HEK293 (cell line): Measurements from ENCODE around the gene NEMP1.

ENCODE experiments used
- CTCF ChIA-PET: fragments of 350-600 bp; formaldehyde crosslinking; extraction: SDS; loops from one replicate; lab custom pipeline; 2021; ENCODE audit warnings: antibody characterized with exemption; lab: Yijun Ruan, JAX
- POLR2A ChIA-PET: fragments of 300-600 bp; formaldehyde crosslinking; extraction: SDS; loops from one replicate; lab custom pipeline; 2020; ENCODE audit warnings: antibody characterized with exemption, inconsistent platforms; lab: Yijun Ruan, JAX
- H3K27ac ChIP-seq: fragments of 200-500 bp; sonication (Bioruptor generic); 2 replicates; pipeline ENCODE4 v1.5.1; 2014; ENCODE audit warnings: low read depth, low read length, control low read depth, inconsistent platforms; ENCODE audit errors: extremely low read depth
- H3K36me3 ChIP-seq, 2 experiments: fragments of 200-500 bp in 1 of 2; sonication (Bioruptor generic) in 1 of 2; 1 replicate in 1 of 2; 2 replicates in 1 of 2; pipeline ENCODE4 v1.5.1; 2014 to 2017; ENCODE audit warnings: inconsistent platforms in 2 of 2, low read length in 2 of 2; ENCODE audit not compliant: control insufficient read depth in 2 of 2, insufficient read depth in 1 of 2
- H3K4me1 ChIP-seq: fragments of 200-500 bp; sonication (Bioruptor generic); 2 replicates; pipeline ENCODE4 v1.5.1; 2014; ENCODE audit warnings: mild to moderate bottlenecking, low read length, inconsistent platforms; ENCODE audit not compliant: control insufficient read depth, insufficient read depth
- H3K4me3 ChIP-seq: 2 replicates; pipeline ENCODE4 v1.5.1; 2011; ENCODE audit warnings: low read depth, mild to moderate bottlenecking, control low read depth, low read length, moderate library complexity
- H3K9me3 ChIP-seq: fragments of 200-500 bp; sonication (Bioruptor generic); 2 replicates; pipeline ENCODE4 v1.5.1; 2014; ENCODE audit warnings: low read depth, low read length, inconsistent platforms; ENCODE audit not compliant: control insufficient read depth, insufficient read depth
- GLI4 ChIP-seq: fragments of 450-650 bp; formaldehyde crosslinking; IDR thresholded peaks from 2 replicates; pipeline ENCODE4 v1.5.1; 2016; ENCODE audit warnings: missing biosample characterization, missing genetic modification characterization
- GLIS1 ChIP-seq: fragments of 450-650 bp; formaldehyde crosslinking; IDR thresholded peaks from 2 replicates; pipeline ENCODE4 v1.5.1; 2016; ENCODE audit warnings: missing biosample characterization, missing genetic modification characterization
- GLIS2 ChIP-seq: fragments of 450-650 bp; formaldehyde crosslinking; IDR thresholded peaks from 2 replicates; pipeline ENCODE4 v1.5.1; 2016; ENCODE audit warnings: missing biosample characterization, missing genetic modification characterization
- HOXC10 ChIP-seq: sonication (generic); formaldehyde crosslinking; IDR thresholded peaks from 2 replicates; pipeline ENCODE4 v1.8.1; 2023; ENCODE audit warnings: mild to moderate bottlenecking, missing genetic modification reagents
- KLF8 ChIP-seq: fragments of 450-650 bp; formaldehyde crosslinking; IDR thresholded peaks from 2 replicates; pipeline ENCODE4 v1.5.1; 2016; ENCODE audit warnings: missing biosample characterization, missing genetic modification characterization
- SP3 ChIP-seq: fragments of 450-650 bp; formaldehyde crosslinking; IDR thresholded peaks from 2 replicates; pipeline ENCODE4 v1.5.1; 2016; ENCODE audit warnings: missing biosample characterization, missing genetic modification characterization
- YY2 ChIP-seq: fragments of 450-650 bp; formaldehyde crosslinking; IDR thresholded peaks from 2 replicates; pipeline ENCODE4 v1.5.1; 2016; ENCODE audit warnings: missing biosample characterization, missing genetic modification characterization
- ZBTB20 ChIP-seq: fragments of 450-650 bp; formaldehyde crosslinking; IDR thresholded peaks from 2 replicates; pipeline ENCODE4 v1.5.1; 2016; ENCODE audit warnings: missing biosample characterization, missing genetic modification characterization
- ZEB2 ChIP-seq: fragments of 450-650 bp; formaldehyde crosslinking; IDR thresholded peaks from 2 replicates; pipeline ENCODE4 v1.5.1; 2016; ENCODE audit warnings: missing biosample characterization, missing genetic modification characterization
- ZNF19 ChIP-seq: fragments of 450-650 bp; formaldehyde crosslinking; IDR thresholded peaks from 2 replicates; pipeline ENCODE4; 2016; ENCODE audit warnings: missing biosample characterization, missing genetic modification characterization, low read depth
- ZNF2 ChIP-seq: fragments of 450-650 bp; formaldehyde crosslinking; IDR thresholded peaks from 2 replicates; pipeline ENCODE4 v1.5.1; 2016; ENCODE audit warnings: missing biosample characterization, missing genetic modification characterization
- ZNF23 ChIP-seq: fragments of 450-650 bp; formaldehyde crosslinking; IDR thresholded peaks from 2 replicates; pipeline ENCODE4 v1.5.1; 2016; ENCODE audit warnings: missing biosample characterization, missing genetic modification characterization, borderline replicate concordance
- ZNF335 ChIP-seq: fragments of 450-650 bp; formaldehyde crosslinking; conservative IDR thresholded peaks from 2 replicates; pipeline ENCODE4 v1.5.1; 2016; ENCODE audit warnings: missing biosample characterization, missing genetic modification characterization
- ZNF501 ChIP-seq: fragments of 450-650 bp; formaldehyde crosslinking; IDR thresholded peaks from 2 replicates; pipeline ENCODE4 v1.5.1; 2016; ENCODE audit warnings: missing biosample characterization, missing genetic modification characterization
- ZNF560 ChIP-seq: fragments of 450-650 bp; formaldehyde crosslinking; IDR thresholded peaks from 2 replicates; pipeline ENCODE4 v1.5.1; 2017; ENCODE audit warnings: missing biosample characterization, missing genetic modification characterization, borderline replicate concordance
- ZNF660 ChIP-seq: fragments of 450-650 bp; IDR thresholded peaks from 2 replicates; pipeline ENCODE4 v1.5.1; 2018; ENCODE audit warnings: missing biosample characterization, mild to moderate bottlenecking, missing genetic modification characterization
- ZNF76 ChIP-seq: fragments of 450-650 bp; formaldehyde crosslinking; IDR thresholded peaks from 2 replicates; pipeline ENCODE4; 2016; ENCODE audit warnings: low read depth, missing biosample characterization, missing genetic modification characterization, borderline replicate concordance
- ZNF791 ChIP-seq: fragments of 450-650 bp; formaldehyde crosslinking; IDR thresholded peaks from 2 replicates; pipeline ENCODE4 v1.5.1; 2016; ENCODE audit warnings: missing biosample characterization, missing genetic modification characterization
- ZNF843 ChIP-seq: fragments of 450-650 bp; formaldehyde crosslinking; IDR thresholded peaks from 2 replicates; pipeline ENCODE4 v1.5.1; 2016; ENCODE audit warnings: missing biosample characterization, missing genetic modification characterization
- ZXDB ChIP-seq: fragments of 450-650 bp; formaldehyde crosslinking; IDR thresholded peaks from 2 replicates; pipeline ENCODE4 v1.5.1; 2016; ENCODE audit warnings: missing biosample characterization, missing genetic modification characterization
- TF ChIP-seq, protein P1 (sequence below): fragments of 450-650 bp; formaldehyde crosslinking; conservative IDR thresholded peaks from 2 replicates; pipeline ENCODE4 v1.5.1; 2016; ENCODE audit warnings: low read depth, missing biosample characterization, missing genetic modification characterization
- TF ChIP-seq, protein P2 (sequence below): fragments of 450-650 bp; formaldehyde crosslinking; IDR thresholded peaks from 2 replicates; pipeline ENCODE4 v1.5.1; 2016; ENCODE audit warnings: missing biosample characterization, missing genetic modification characterization, low read depth
- TF ChIP-seq, protein P3 (sequence below): fragments of 450-650 bp; formaldehyde crosslinking; IDR thresholded peaks from 2 replicates; pipeline ENCODE4 v1.5.1; 2016; ENCODE audit warnings: missing biosample characterization, missing genetic modification characterization
- TF ChIP-seq, protein P4 (sequence below): fragments of 450-650 bp; formaldehyde crosslinking; IDR thresholded peaks from 2 replicates; pipeline ENCODE4 v1.5.1; 2016; ENCODE audit warnings: missing biosample characterization, missing genetic modification characterization
- TF ChIP-seq, protein P5 (sequence below): fragments of 450-650 bp; formaldehyde crosslinking; IDR thresholded peaks from 2 replicates; pipeline ENCODE4 v1.5.0; 2017; ENCODE audit warnings: missing biosample characterization, missing genetic modification characterization, borderline replicate concordance

Gene NEMP1, protein sequence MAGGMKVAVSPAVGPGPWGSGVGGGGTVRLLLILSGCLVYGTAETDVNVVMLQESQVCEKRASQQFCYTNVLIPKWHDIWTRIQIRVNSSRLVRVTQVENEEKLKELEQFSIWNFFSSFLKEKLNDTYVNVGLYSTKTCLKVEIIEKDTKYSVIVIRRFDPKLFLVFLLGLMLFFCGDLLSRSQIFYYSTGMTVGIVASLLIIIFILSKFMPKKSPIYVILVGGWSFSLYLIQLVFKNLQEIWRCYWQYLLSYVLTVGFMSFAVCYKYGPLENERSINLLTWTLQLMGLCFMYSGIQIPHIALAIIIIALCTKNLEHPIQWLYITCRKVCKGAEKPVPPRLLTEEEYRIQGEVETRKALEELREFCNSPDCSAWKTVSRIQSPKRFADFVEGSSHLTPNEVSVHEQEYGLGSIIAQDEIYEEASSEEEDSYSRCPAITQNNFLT

DNA sequence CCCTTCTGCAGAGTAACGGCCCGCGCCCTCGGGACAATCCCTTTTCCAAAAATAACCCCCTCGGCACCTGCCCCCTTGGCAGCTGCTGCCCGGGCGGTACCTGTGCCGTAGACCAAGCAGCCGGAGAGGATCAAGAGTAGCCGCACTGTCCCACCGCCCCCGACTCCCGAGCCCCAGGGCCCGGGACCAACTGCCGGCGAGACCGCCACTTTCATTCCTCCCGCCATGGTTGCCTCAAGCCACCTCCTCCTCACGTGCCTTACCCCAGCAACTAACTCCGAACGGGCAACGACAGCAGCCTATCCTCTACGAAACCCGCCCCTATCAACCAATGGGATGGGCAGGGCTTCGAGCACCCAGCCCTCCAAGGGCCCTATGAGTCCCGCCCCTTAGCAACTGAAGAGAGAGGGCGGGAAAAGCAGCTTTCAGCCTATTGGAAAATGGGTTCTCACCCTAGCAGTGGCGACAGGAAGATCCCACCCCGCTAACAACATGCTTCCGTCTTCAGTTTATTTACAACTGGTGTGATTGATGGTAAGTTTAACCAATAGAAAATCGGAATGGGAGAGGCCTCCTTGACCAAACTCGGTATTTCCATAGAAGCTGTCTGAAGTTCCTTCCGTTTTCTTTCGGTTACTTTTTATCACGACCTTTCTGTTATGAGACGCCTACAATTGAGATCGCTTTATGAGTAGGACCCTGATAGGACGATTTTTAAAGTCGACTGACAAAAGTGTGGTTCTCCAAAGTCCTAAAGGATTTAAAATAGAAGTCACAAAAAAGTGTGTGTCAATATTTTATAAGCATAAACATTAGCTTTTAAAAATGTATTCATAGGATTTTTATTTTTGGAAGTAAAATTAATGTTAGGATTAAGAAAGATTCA lies at the start of gene NEMP1:
Gene NEMP1, minus strand, starts transcription at position 273 of the 886 bp plus-strand sequence. Its CDS starts 46 bp downstream, at position 227.
- POLR2A ChIA-PET, result interaction anchor here (0.6 to 4.2 kb wide), 11 partner anchors 10 to 380 kb away, joined by 3 to 53 read pairs (median 7); partner anchors contain the start of genes LRP1, NAB2, NACA and STAT6
- H3K36me3 ChIP-seq, result peaks cover 8 to 22% of the 10 kb centered on the region in 2 experiments
- peaks cover 3% of the 10 kb centered on the region for H3K4me1 ChIP-seq
- CTCF ChIA-PET, result interaction anchor here (0.5 to 4.5 kb wide), 20 partner anchors 9 to 442 kb away, joined by 3 to 35 read pairs (median 4); partner anchors contain the start of genes NAB2 and STAT6
- no peaks in the 10 kb centered on the region for H3K9me3 ChIP-seq
- peak within 1 kb of the TSS; percentile 75 for H3K4me3 ChIP-seq
- H3K27ac ChIP-seq, result peak within 1 kb of the TSS; percentile 96
- TF ChIP-seq ZNF560 (tag by site-specific recombination) (no peak), ZNF76 (peak; percentile 36; the same call in 1 of the 2 replicates), ZBTB20 (tag by site-specific recombination) (peak; percentile 100), KLF8 (tag by site-specific recombination) (peak; percentile 90), ZNF19 (tag by site-specific recombination) (no peak), ZNF501 (tag by site-specific recombination) (peak; percentile 33), SP3 (tag by site-specific recombination) (peak; percentile 96), ZNF335 (peak; percentile 72), ZNF2 (peak; percentile 46; the same call in 1 of the 2 replicates), HOXC10 (peak; percentile 93), ZEB2 (peak; percentile 47), ZNF23 (no peak), GLIS1 (tag by site-specific recombination) (peak; percentile 31; the same call in 1 of the 2 replicates), GLI4 (tag by site-specific recombination) (no peak), ZNF843 (tag by site-specific recombination) (peak; percentile 28; the same call in 1 of the 2 replicates), ZNF791 (tag by site-specific recombination) (no peak), GLIS2 (tag by site-specific recombination) (peak; percentile 57; the same call in 1 of the 2 replicates), YY2 (peak; percentile 89), ZXDB (tag by site-specific recombination) (peak; percentile 90), ZNF660 (tag by site-specific recombination) (peak; percentile 81)
- TF ChIP-seq, protein P1, sequence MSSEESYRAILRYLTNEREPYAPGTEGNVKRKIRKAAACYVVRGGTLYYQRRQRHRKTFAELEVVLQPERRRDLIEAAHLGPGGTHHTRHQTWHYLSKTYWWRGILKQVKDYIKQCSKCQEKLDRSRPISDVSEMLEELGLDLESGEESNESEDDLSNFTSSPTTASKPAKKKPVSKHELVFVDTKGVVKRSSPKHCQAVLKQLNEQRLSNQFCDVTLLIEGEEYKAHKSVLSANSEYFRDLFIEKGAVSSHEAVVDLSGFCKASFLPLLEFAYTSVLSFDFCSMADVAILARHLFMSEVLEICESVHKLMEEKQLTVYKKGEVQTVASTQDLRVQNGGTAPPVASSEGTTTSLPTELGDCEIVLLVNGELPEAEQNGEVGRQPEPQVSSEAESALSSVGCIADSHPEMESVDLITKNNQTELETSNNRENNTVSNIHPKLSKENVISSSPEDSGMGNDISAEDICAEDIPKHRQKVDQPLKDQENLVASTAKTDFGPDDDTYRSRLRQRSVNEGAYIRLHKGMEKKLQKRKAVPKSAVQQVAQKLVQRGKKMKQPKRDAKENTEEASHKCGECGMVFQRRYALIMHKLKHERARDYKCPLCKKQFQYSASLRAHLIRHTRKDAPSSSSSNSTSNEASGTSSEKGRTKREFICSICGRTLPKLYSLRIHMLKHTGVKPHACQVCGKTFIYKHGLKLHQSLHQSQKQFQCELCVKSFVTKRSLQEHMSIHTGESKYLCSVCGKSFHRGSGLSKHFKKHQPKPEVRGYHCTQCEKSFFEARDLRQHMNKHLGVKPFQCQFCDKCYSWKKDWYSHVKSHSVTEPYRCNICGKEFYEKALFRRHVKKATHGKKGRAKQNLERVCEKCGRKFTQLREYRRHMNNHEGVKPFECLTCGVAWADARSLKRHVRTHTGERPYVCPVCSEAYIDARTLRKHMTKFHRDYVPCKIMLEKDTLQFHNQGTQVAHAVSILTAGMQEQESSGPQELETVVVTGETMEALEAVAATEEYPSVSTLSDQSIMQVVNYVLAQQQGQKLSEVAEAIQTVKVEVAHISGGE (tag by site-specific recombination), result 0 out of 2 replicates have a peak, but pooled peaks have one; percentile 10
- TF ChIP-seq, protein P2, sequence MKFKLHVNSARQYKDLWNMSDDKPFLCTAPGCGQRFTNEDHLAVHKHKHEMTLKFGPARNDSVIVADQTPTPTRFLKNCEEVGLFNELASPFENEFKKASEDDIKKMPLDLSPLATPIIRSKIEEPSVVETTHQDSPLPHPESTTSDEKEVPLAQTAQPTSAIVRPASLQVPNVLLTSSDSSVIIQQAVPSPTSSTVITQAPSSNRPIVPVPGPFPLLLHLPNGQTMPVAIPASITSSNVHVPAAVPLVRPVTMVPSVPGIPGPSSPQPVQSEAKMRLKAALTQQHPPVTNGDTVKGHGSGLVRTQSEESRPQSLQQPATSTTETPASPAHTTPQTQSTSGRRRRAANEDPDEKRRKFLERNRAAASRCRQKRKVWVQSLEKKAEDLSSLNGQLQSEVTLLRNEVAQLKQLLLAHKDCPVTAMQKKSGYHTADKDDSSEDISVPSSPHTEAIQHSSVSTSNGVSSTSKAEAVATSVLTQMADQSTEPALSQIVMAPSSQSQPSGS, result no peak
- TF ChIP-seq, protein P3, sequence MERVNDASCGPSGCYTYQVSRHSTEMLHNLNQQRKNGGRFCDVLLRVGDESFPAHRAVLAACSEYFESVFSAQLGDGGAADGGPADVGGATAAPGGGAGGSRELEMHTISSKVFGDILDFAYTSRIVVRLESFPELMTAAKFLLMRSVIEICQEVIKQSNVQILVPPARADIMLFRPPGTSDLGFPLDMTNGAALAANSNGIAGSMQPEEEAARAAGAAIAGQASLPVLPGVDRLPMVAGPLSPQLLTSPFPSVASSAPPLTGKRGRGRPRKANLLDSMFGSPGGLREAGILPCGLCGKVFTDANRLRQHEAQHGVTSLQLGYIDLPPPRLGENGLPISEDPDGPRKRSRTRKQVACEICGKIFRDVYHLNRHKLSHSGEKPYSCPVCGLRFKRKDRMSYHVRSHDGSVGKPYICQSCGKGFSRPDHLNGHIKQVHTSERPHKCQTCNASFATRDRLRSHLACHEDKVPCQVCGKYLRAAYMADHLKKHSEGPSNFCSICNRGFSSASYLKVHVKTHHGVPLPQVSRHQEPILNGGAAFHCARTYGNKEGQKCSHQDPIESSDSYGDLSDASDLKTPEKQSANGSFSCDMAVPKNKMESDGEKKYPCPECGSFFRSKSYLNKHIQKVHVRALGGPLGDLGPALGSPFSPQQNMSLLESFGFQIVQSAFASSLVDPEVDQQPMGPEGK (tag by site-specific recombination), result peak; percentile 75
- TF ChIP-seq, protein P4, sequence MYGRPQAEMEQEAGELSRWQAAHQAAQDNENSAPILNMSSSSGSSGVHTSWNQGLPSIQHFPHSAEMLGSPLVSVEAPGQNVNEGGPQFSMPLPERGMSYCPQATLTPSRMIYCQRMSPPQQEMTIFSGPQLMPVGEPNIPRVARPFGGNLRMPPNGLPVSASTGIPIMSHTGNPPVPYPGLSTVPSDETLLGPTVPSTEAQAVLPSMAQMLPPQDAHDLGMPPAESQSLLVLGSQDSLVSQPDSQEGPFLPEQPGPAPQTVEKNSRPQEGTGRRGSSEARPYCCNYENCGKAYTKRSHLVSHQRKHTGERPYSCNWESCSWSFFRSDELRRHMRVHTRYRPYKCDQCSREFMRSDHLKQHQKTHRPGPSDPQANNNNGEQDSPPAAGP (tag by site-specific recombination), result peak; percentile 67
- TF ChIP-seq, protein P5, sequence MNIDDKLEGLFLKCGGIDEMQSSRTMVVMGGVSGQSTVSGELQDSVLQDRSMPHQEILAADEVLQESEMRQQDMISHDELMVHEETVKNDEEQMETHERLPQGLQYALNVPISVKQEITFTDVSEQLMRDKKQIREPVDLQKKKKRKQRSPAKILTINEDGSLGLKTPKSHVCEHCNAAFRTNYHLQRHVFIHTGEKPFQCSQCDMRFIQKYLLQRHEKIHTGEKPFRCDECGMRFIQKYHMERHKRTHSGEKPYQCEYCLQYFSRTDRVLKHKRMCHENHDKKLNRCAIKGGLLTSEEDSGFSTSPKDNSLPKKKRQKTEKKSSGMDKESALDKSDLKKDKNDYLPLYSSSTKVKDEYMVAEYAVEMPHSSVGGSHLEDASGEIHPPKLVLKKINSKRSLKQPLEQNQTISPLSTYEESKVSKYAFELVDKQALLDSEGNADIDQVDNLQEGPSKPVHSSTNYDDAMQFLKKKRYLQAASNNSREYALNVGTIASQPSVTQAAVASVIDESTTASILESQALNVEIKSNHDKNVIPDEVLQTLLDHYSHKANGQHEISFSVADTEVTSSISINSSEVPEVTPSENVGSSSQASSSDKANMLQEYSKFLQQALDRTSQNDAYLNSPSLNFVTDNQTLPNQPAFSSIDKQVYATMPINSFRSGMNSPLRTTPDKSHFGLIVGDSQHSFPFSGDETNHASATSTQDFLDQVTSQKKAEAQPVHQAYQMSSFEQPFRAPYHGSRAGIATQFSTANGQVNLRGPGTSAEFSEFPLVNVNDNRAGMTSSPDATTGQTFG, result no peak
